Measurements from ENCODE around the gene CFAP46.
"Not testable (repeated sequence)": the region's sequence is repeated elsewhere in the genome, so short reads cannot be mapped to it uniquely, and the experiment has no call there.

The CFAP46 gene

DNA sequence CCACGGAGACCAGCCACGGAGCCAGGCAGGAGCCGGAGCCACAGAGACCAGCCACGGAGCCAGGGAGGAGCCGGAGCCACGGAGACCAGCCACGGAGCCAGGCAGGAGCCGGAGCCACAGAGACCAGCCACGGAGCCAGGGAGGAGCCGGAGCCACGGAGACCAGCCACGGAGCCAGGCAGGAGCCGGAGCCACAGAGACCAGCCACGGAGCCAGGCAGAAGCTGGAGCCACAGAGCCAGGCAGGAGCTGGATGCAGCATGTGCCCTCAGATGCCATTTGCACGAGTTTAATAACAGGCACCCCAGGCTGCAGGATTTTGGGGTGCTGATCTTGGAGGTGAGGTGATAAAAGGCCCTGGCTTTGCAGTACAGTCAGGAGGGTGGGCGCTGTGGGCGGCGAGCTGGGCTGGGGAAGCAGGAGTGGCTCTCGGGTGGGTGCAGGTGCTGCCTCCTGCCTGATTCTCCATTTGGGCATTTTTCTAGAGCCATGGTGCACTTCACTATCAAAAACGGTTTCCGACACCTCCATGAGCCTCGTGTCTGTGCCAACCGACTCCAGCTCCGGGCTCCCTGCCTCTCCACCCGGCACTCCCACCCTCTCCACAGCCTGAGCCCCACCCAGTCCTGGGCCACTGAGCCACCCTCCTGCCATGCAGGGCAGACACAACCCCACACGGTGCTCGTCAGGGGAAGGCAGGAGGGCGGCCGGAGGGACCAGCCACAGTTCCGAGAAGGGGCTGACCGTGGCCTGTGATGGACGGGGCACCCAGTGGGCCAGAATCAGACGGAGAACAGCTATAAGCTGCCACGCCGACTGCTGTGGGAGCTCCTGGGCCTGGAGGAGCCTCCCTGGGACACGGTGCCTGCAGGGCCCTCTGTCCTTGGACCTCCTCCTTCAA lies 115.6 kb downstream of the CFAP46 start:
- DNase-seq (ENCODE audit: low read depth): no peak

DNA sequence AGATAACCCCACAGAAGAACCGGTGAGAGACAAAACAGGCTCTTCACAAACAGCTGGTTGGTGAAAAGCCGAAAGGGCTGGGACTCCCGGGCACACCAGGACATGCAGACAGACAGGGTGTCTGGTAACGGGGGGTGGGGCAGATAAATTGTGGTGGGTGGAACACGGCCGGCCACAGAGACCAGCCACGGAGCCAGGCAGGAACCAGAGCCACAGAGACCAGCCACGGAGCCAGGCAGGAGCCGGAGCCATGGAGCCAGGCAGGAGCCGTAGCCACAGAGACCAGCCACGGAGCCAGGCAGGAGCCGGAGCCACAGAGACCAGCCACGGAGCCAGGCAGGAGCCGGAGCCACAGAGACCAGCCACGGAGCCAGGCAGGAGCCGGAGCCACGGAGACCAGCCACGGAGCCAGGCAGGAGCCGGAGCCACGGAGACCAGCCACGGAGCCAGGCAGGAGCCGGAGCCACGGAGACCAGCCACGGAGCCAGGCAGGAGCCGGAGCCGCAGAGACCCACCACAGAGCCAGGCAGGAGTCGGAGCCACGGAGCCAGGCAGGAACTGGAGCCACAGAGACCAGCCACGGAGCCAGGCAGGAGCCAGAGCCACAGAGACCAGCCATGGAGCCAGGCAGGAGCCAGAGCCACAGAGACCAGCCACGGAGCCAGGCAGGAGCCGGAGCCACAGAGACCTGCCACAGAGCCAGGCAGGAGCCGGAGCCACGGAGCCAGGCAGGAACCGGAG lies 116.4 kb downstream of the CFAP46 start:
- DNase-seq (ENCODE audit: low read depth): not testable (repeated sequence)

DNA sequence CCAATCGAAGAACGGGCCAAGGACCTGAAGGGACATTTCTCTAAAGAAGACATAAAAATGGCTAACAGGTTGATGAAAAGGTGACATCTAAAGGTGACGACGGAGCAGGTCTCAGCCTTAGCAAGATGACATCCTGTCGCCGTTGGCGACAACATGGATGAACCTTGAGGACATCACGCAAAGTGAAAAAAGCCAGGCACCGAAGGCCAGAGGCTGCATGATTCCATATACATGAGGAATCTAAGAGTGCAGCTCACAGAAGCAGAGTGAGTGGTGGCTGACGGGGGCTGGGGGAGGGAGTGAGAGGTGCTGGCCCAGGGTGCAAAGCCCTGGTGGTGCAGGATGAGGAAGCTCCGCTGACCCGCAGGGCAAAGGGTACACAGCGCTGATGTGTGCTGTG lies 122.3 kb downstream of the CFAP46 start:
- no peak for DNase-seq (ENCODE audit: low read depth)

DNA sequence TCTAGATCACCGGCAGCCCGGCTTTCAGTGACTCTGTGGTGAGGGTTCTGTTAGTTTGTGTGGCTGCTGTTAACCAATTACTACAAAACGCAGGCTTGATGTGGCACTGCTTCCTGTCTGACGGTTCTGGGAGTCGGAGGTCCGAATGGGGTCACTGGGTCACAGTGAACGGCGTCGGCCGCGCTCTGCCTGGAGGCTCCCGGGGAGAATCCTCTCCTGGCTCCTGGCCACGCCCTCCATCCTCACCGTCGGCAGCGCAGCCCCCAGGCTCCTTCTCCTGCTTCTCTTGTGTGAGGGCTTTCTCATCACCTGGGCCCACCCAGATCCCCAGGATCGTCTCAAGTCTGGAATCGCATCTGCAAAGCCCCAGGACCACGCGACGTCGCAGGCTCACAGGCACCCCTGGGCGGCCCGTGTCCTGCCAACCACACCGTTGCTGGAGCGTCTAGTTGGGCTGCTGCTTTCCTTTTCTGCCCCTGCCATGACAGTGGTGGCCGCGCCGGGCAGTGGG lies 124.6 kb downstream of the CFAP46 start:
- DNase-seq (ENCODE audit: low read depth): no peak

DNA sequence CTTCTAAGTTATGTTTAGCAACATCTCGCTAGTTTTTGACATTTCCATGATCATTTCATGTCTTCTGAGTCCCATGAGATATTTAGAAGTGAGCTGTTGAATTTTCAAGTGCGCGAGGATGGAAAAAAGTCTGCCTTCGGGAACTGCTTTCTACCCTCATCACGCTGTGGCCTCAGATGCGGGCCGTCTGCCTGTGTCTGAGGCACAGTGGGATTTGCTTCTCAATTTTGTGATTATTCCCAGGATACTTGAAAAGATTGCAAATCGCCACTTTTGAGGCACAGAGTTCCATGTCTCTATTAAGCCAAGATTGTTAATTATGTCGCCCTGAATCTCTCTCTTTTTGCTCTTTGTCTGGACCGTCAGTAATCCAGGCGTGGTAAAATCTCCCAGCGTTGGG lies 125.7 kb downstream of the CFAP46 start:
- no peak for DNase-seq (ENCODE audit: low read depth)

DNA sequence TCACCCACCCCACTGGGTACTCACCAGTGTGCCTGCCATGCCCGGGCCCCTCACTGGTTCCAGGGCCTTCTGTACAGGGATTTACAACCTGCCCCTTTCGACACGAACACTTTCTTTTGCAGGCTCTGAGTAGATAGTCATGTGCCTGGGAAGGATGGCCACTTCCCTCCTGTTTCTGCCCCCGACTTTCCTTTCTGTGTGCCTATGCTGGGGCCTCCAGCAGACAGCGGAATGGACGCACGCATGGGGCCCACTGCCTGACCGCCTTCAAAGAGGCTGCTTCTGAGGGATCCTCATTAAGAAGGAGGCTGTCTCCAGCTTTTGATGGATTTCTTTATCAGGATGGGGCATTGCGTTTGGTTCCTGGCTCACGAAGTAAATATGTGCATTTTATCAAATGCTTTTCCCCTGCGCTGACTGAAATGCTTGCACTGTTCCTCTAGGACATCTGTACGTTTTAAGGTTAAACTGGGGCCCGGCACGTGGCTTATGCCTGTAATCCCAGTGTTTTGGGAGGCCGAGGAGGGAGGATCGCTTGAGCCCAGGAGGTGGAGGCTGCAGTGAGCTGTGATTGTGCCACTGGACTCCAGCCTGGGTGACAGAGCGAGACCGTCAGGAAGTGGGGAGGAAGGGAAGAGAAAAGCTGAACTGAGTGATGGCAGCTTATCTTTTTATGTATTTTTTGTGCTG lies 127.1 kb downstream of the CFAP46 start:
- DNase-seq (ENCODE audit: low read depth): no peak

DNA sequence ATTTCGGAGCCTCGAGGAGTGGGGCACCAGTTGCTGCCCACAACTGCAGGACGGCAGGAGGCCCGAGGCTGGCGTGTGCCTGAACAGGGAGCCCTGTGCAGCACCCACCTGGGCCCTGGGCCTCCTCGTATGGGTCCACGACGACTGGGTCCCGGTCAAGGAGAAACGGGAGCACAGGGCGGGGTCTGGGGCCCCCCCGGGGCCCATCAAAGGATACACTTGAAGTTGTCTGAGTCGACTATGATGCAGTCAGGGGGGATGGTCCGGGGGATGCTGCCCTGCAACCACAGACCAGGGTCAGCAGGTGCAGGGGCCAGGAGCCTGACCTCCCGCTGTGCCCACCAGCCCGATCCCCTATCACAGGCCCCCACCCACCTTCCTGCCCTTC lies 127.9 kb downstream of the CFAP46 start:
- DNase-seq (ENCODE audit: low read depth): no peak

DNA sequence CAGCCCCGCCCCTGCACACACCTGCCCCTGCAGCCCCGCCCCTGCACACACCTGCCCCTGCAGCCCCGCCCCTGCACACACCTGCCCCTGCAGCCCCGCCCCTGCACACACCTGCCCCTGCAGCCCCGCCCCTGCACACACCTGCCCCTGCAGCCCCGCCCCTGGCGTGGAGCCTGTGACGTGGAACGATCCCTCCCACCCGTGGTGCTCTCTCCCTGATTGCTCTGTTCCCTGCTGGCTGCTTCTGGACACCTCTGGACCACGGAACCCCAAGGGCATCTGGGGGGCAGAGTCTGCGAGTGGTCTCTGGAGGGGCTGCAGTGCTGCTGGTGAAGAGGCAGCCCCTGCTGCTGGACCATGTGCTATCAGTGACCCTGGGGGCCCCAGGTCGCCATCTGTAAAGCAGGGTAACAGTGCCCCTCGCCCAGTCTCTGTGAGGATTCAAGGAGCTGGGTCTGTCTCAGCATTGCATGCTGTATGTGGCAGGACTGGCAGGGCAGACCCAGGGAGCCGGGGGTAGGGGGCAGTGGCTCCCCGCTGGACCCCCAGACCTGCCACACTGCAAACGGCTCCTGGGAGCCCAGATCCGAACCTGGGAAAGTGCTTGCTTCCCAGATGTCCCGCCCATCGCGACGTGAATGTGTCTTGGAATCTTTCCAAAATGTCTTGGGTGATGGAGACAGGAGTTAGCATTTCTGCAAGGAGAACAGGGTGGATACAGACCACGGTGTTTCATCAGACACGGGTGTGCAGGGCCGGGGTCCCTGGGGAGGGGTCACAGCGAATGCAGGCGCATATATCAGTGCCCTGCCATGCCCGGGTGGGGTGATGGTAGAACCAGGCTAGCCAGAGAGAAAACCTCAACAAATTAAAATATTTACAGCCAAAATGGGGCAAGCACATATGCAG lies 128.6 kb downstream of the CFAP46 start:
- no peak for DNase-seq (ENCODE audit: low read depth)

DNA sequence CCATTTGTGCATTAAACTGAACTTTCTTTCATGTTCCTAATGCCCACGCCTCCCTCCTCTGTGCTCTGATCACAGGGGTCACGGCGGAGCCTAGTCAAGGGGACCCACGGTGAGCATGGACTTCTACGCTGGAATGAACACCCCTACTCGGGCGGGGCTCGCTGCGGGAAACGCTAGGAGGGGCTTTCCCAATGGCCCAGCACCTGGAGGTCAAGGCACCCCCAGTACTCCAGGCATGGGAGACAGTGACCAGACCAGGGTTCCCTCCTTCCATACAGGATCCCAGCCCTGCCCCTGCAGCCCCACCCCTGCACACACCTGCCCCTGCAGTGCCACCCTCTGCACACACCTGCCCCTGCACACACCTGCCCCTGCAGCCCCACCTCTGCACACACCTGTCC lies 129.4 kb downstream of the CFAP46 start:
- no peak for DNase-seq (ENCODE audit: low read depth)

DNA sequence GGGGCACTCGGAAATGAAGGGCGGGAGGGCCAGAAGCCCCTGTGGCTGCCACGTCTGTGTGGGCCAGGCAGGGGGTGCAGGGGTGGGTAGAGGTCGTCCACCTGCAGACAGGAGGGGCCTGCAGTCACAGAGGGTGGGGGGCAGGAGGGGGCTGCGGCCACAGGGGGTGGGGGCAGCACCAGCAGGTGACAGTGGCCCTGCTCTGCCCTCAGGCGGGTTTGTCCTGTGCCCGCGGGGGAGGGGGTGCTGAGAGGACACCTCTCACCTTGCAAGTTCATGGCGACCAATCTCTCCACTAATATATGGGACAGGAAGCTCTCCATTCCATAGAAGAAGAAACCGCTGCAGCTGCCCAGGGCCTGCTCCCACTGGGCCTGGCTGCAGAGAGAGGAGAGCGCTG lies 129.8 kb downstream of the CFAP46 start:
- no peak for DNase-seq (ENCODE audit: low read depth)

DNA sequence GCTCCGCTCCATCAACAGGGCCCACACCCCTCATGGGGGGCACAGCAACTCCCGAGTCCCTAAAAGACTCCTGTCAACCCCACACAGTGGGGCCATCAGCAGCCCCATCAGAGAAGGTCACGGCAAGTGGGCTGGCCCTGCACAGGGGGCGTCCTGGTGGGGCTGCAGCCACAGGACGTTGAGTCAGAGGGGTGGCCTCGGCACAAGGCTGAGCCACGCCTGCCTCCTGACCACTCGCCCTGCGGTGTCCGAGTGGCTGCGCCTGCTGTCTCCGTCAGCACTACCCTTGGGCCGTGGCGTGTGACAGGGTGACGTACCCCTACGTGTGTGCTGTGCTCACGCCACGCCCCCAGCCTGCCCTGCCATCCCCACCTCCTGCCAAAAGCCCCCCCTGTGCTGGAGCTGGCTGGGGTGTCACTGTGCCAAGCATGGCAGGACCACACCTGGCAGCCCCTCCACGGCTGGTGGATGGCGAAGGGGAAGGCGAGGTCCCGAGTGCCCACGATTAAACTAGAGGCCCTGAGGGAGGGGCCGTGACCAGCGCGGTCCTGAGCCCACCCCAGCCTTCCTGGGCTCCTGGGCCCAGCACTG lies 130.4 kb downstream of the CFAP46 start:
- DNase-seq (ENCODE audit: low read depth): no peak

DNA sequence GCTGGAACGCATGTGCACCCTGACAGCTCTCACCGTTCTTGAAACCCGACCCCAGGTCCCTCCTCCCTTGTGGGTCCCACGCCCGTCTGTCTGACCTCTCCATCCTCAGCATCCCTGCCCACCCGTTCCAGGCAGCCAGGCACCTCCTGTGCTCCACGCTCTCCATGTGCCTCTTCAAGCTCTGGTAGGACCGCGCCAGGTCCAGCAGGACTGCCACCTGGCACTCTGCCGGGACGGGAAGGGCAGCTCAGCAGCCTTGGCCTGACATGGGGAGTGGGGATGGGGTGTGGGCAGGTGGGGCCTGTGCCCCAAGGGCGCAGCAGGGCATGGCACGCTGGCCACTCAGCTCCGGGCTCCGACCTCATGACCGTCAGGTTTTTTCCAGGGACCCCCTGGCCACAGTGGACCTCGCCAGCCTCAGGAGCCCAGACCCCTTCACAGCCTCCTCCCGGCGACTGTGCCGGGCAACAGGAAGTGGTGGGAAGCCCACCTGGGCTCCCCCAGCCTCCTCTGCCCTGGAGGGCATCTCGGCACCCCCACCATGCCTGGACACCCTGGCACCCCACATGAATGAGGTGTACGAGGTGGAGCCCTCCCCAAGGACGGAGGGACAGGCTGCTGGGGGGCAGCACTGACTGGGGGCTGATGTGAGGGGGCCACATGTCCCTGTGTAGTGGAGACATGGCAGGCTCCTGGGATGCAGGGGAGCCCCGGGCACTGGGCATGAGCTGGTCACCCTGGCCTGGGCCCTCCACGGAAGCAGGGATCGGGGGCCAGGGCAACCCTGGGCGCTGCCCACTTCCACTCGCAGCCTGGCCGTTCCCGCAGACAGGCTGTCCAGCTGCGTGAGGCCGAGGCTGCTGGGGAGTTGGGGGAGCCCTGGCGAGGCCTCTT lies 131.3 kb downstream of the CFAP46 start:
- DNase-seq (ENCODE audit: low read depth): no peak

DNA sequence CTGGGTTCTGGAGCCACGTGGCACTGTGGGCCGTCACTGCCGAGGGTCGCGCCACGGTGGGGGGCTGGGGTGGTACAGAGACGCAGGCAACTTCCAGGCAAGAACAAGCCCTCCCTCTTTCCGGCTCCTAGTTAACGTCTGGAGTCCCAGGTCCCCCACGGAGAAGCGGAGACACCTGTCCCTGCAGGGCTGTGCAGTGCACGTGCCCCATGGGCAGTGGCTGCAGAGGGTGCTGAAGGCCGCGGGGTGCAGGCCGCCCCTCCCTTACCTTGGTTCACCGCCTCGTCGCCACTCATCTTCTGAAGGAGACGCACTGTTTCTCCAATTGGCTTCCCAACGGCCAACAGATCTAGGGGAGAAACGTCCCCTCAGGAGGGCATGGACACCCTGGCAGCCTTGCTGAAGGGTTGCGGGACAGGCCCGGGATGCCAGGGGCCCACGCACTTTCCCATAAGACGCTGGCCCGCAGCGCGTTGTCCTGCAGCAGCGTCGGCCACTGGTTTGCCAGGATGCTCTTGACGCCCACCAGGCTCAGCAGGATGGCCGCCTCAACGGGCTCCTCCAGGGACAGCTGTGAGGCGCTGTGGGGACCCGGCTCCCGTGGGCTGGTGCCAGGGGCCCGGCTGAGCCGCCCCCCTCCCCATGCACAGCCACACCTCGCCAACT lies 132.1 kb downstream of the CFAP46 start:
- DNase-seq (ENCODE audit: low read depth): no peak

DNA sequence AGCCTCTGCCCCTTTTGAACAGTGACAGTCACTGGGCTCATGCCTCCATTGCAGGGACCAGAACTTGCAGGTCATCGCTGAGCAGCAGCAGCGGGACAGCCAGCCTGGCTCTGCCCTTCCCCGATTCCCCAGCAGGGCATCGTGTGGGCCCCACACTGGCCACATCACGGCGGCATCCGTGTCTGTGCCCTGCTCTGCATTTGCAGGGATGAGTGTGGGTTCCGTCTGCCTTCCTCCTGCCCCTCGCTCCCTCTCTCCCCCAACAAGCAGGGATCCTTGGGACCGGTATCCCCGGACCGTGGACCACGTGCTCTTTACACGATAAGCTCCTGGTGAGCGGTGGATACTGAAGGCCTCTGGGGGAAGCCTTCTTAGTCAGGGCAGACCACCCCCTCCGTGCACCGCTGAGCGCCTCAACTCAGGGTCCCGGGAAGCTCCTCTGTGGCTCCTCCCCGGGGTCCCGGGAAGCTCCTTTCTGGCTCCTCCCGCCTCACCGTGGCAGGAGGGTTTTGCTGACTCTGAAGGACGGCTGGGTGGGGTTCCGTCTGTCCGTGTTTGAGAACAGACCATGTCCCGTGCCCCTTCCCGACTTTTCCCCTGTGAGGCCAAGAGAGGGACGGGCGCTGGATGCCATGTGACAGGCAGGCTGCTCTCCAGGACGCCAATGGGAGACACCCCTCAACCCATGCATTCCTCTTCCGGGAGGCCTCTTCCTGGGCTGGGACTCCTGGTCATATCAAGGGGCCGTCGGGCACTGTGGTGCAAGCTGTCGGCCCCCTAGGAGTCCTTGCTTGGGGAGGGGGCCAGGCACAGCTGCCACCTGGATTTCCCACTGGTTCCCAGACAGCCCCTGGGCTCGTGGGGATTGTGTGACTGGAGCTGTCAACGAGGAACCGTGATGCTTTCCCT lies 132.9 kb downstream of the CFAP46 start:
- no peak for DNase-seq (ENCODE audit: low read depth)

DNA sequence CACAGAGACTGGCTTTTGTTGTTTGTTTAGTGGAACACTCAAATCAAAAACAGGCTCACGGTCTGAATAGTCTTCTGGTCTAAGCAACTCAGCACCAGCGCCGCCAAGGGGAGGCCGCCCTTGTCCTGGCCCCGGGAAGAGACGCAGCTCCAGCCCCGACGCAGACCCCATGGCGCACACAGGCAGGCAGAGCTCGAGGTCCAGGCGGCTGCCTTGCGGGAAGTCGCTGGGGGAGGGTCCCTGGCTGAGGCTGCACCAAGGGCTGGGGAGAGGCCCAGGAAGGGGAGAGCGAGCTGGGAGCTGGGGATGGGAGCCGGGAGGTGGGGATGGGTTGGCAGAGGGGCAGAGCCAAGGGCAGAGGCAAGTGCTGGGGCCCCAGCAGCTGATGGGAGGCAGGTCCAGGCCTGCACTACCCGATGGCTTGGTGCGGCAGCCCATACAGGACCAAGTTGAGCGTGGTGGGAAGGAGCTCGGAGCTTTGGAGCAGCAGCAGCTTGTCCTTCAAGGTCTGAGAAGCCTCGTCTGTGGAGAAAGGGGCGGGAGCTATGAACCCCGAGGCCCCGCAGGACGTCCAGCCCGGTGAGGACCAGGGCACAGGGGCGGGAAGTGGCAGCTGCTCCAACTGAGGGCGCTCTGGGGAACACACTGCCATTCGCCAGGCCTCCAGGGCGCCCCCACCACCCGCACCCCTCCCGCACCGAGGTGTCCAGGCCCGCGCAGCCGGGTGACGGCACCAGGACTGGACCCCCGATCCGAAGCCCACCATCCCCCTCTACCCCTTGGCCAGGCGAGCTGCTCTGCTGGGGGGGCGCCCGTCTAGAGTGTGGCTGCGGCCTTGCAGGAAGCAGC lies 133.8 kb downstream of the CFAP46 start:
- DNase-seq (ENCODE audit: low read depth): no peak

DNA sequence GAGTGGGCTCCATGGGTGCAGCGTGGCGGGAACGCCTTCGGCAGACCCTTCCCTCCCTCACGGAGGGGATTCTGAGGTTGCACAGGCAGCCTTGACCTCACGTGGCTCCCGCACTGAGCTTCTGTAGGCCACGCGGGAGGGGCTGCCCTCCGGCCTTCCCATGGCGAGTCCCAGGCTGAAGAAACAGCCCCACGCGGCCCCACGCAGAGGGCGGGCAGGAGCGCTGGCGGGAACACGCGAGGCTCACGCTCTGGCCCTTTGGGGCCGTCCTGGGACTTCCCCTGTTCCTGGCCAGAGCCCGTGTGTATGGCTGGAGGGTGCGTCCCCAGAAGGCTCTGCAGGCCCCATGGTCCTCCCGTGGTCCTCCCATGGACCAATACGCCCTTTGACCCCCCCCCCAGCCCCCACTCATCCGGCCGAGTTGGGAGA lies 134.7 kb downstream of the CFAP46 start:
- DNase-seq (ENCODE audit: low read depth): no peak

DNA sequence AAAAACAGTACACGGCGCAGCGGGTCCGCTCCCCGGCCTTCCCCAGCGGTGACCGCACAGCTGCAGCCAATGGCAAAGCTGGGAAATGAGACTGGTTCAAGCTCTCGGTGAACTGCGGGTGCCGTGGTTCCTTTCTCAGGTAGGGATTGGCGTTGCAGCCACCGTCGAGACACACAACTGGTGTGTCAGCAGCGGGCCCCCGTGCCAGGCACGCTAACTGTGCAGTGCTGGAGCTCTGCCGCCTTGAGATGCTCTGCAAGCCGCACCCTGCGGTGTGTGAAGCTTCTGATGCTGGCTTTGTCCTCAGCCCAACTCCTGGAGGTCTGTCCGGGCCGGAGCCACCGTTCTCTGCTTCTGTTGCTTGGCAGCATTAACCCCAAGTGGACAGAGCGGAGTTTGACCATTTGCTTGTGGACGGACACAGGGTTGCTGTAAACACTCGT lies 135.8 kb downstream of the CFAP46 start:
- DNase-seq (ENCODE audit: low read depth): no peak

Data from non-pigmented ciliary epithelial cell (primary cell).